GM12872 (cell line): ENCODE results near the gene ETNK2.

ENCODE experiments used
- TF ChIP-seq, protein P1 (sequence below): IDR thresholded peaks from 3 replicates; pipeline ENCODE4 v1.5.1; 2011; ENCODE audit warnings: low read depth, mild to moderate bottlenecking, low read length, moderate library complexity; ENCODE audit not compliant: insufficient read depth

ETNK2 gene

DNA sequence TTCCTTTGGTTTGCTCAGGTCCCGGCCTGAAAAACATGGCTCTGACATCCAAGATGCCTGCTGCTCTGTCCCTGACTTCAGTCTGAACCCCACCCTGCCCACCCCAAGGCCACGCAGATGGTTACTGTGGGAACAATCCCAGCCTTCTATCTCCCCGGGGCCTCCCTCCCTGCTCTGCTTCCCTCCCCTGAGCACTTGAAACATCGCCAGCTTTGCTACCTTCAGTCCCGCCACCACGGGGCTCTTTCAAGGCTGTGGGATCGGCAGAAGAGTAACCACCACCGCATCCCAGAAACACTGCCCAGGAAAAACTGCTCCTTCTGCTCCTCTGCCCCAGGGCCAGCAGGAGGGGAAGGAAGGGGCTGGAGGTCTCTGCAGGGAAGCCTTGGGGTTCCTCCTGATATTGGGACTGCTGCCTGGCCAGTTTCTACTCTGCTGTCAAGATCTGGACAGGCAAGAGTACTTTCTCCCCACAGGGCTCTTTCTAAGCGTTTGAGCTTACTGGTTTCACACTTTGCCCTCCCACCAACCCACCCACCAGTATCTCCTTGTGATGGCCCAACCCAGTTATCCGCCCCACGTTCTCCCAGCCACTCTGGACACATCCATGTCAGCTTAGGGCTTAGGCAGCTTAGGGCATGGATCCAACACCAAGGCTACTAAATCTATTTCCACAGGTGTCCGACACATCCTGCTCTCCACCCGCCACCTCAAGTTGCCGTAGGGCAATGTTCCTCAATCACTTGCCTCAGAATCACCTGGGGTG is 8.4 kb downstream of the ETNK2 start:
- TF ChIP-seq, protein P1, sequence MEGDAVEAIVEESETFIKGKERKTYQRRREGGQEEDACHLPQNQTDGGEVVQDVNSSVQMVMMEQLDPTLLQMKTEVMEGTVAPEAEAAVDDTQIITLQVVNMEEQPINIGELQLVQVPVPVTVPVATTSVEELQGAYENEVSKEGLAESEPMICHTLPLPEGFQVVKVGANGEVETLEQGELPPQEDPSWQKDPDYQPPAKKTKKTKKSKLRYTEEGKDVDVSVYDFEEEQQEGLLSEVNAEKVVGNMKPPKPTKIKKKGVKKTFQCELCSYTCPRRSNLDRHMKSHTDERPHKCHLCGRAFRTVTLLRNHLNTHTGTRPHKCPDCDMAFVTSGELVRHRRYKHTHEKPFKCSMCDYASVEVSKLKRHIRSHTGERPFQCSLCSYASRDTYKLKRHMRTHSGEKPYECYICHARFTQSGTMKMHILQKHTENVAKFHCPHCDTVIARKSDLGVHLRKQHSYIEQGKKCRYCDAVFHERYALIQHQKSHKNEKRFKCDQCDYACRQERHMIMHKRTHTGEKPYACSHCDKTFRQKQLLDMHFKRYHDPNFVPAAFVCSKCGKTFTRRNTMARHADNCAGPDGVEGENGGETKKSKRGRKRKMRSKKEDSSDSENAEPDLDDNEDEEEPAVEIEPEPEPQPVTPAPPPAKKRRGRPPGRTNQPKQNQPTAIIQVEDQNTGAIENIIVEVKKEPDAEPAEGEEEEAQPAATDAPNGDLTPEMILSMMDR: no peak

DNA sequence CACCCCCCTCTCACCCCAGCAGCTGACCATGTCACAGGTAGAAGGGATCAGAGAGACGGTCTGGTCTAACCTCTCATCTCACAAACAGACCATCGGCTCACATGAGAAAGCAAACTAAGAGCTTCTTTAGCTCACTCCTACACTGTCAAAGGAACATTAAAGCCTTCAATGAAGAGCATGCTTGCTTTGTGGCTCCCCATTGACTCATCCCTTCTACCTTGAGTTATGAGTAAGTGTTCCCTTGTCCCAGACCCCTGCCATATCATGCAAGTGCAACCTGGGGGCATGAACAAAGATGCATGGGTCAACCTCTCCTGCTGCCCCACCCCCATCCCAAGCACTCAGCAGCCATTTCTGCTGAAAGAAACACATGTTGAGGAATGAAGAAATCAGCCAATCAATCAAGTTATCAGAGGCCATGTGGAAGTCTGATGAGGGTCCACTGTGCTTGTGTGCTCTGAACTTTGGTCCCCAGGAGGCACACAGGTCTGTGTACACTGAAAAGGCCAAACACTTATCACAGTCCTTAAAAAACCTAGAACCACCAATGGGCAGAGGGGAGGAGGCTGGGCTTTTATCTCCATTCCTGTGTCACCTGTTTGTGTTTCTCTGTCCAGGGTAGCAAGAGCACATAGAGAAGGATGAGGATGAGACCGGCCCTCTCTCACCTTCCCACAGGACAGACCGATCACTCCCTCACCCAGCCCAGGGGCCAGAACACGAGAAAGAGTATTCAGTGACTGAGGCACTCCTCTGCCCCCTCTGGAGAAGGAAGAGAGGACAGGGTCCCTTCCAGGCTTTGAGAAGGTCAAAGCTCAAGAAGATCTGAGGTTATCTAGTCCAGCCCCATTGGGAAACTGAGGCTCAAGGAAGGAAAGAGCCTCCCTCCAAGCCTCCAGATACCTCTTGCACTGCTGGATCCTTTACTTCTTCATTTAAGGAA is 9.5 kb downstream of the ETNK2 start:
- TF ChIP-seq, protein P1: no peak

DNA sequence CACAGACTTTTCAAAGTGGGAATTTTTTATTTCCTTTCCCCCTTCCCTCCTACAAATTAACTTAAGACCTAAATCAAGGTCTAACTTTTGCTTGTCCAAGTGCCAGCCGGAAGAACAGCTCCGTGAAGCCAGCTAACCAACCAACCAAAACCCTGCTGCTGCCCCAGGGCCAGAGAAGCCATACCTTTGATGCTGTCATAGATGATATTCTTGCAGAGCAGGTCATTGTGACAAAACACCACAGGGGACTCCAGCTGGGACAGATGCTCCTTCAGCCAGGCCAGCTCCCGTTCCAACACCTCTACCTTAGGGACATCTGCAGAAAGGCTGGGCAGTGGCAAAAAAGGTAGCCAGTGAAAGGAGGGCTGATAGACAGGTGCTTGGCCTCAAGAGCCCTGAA is 10.7 kb downstream of the ETNK2 start:
- TF ChIP-seq, protein P1: no peak

DNA sequence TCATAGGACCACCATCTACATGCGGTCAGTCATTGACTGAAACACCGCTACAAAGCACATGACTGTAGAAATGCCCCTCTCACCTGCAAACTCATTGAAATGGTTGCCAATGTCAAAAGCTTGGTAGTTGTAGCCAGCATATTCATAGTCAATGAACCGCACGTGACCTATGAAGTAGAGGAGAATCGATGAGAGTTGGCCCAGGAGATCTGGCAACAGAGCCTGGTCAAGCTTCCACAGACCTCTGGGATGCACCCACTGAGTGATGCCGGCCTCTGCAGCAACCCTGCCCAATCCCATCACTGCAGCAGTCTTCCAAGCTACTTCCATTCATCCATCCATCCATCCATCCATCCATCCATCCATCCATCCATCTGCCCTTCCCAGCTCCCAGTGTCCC is 11.9 kb downstream of the ETNK2 start:
- TF ChIP-seq, protein P1: no peak

DNA sequence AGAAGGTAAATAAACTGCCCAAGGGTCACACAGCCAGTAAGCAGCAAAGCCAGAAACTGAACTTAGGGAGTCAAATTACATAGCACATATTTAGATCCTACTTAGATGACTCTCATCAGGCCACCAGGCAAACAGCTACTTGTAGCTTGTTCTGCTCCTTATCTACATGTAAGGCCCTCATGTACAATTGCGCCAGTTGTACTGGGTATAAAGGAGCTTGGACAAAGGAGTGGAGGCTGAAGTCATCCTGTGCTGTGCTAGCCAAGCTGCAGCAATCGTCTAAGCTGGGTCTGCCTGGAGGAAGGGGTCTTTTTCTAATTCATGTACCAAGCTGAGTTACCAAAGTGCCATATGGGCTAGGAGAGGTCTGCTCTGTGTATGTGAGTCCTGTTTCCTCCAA is 12.8 kb downstream of the ETNK2 start:
- TF ChIP-seq, protein P1: no peak

DNA sequence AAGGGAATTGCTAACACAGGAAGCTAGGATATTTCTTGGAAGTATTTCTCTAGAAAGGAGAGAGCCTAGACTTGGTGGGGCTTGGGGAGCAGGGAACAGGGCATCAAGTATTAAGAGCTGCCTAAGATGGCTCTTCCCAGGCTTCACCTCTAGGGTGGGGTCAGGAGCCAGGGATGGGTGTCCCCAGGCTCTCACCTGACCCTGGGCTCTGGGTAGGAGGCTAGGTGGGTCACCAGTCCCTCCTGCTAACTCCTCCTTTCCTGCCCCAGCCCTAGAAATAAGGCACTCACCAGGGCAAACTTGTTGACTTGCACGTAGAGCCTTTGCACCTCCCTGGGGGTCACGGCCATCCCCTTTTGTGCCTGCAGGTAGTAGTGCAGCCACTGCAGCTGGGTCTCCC is 15.0 kb downstream of the ETNK2 start:
- TF ChIP-seq, protein P1: no peak

DNA sequence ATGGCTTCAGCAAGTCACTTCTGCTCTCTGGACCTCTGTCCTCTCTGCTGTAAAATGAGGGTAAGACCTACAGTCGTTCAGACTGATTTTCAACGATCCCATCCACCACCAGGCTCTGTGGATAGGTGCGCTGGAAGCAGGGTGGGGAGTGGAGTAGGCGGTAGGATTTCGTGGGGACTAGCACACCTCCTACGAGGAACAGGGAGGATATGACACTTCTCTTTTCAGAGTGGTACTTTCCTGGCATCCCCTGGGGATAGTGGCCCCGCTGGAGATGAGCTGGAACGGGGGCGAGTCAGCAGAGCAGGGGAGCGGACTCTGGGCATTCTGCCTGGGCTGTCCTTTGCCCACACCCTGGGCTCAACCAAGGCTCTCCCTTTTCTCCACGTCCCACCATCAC is 17.7 kb downstream of the ETNK2 start:
- TF ChIP-seq, protein P1: no peak
